H9 (cell line): Measurements from ENCODE around the gene F12. TPM values are rescaled to one million over a fixed set of nuclear protein-coding genes. Genes with fewer than 3 reads are reported as not detected.

Source experiments
- DNase-seq: peaks from one replicate; pipeline ENCODE4 v3.0.0-alpha.2; 2017
- H2AFZ ChIP-seq: one replicate; pipeline ENCODE4 v1.6.1; 2013; ENCODE audit warnings: mild to moderate bottlenecking, low read length, control low read depth, moderate library complexity
- H2AK5ac ChIP-seq: 2 replicates; pipeline ENCODE4 v1.6.1; 2013; ENCODE audit warnings: low read length, control low read depth, mixed read lengths; ENCODE audit not compliant: insufficient read length
- H2BK120ac ChIP-seq: one replicate; pipeline ENCODE4 v1.6.1; 2013; ENCODE audit warnings: low read depth, mild to moderate bottlenecking, low read length, control low read depth, inconsistent platforms; ENCODE audit not compliant: poor library complexity, severe bottlenecking
- H2BK12ac ChIP-seq: 2 replicates; pipeline ENCODE4 v1.6.1; 2013; ENCODE audit warnings: low read length, control low read depth, mixed read lengths, low read depth; ENCODE audit not compliant: insufficient read length
- H2BK15ac ChIP-seq: 2 replicates; pipeline ENCODE4 v1.6.1; 2013; ENCODE audit warnings: low read depth, low read length, control low read depth
- H2BK20ac ChIP-seq: one replicate; pipeline ENCODE4 v1.6.1; 2013; ENCODE audit warnings: low read depth, mild to moderate bottlenecking, low read length, control low read depth, inconsistent platforms; ENCODE audit not compliant: poor library complexity, severe bottlenecking
- H2BK5ac ChIP-seq: 2 replicates; pipeline ENCODE4 v1.6.1; 2013; ENCODE audit warnings: low read length, control low read depth, mixed read lengths; ENCODE audit not compliant: insufficient read length
- H3K14ac ChIP-seq: 2 replicates; pipeline ENCODE4 v1.6.1; 2013; ENCODE audit warnings: low read length, control low read depth; ENCODE audit not compliant: insufficient read depth
- H3K18ac ChIP-seq: 2 replicates; pipeline ENCODE4 v1.6.1; 2013; ENCODE audit warnings: low read depth, mild to moderate bottlenecking, mixed read lengths, low read length, control low read depth; ENCODE audit not compliant: insufficient read length
- H3K23ac ChIP-seq: 2 replicates; pipeline ENCODE4 v1.6.1; 2013; ENCODE audit warnings: low read length, control low read depth, mixed read lengths, low read depth; ENCODE audit not compliant: insufficient read length
- H3K23me2 ChIP-seq: 2 replicates; pipeline ENCODE4 v1.6.1; 2013; ENCODE audit warnings: low read depth, mild to moderate bottlenecking, mixed read lengths, low read length, control low read depth; ENCODE audit not compliant: insufficient read length, poor library complexity, severe bottlenecking
- H3K27ac ChIP-seq: 2 replicates; pipeline ENCODE4 v1.5.1; 2013; ENCODE audit warnings: low read length, control low read depth, mixed read lengths, low read depth; ENCODE audit not compliant: insufficient read length
- H3K27me3 ChIP-seq: 2 replicates; pipeline ENCODE4 v1.6.1; 2013; ENCODE audit warnings: low read length, control low read depth, inconsistent platforms; ENCODE audit not compliant: insufficient read depth
- H3K4ac ChIP-seq: 2 replicates; pipeline ENCODE4 v1.6.1; 2013; ENCODE audit warnings: low read depth, mild to moderate bottlenecking, control low read depth, inconsistent platforms, low read length, moderate library complexity
- H3K4me1 ChIP-seq: 2 replicates; pipeline ENCODE4 v1.6.1; 2013; ENCODE audit warnings: low read length, control low read depth, inconsistent platforms; ENCODE audit not compliant: insufficient read depth
- H3K4me2 ChIP-seq: 2 replicates; pipeline ENCODE4 v1.6.1; 2013; ENCODE audit warnings: low read length, control low read depth, mixed read lengths; ENCODE audit not compliant: insufficient read length, insufficient read depth
- H3K56ac ChIP-seq: 2 replicates; pipeline ENCODE4 v1.6.1; 2013; ENCODE audit warnings: low read depth, mild to moderate bottlenecking, mixed read lengths, low read length, control low read depth; ENCODE audit not compliant: insufficient read length
- H3K79me1 ChIP-seq: 2 replicates; pipeline ENCODE4 v1.6.1; 2013; ENCODE audit warnings: low read depth, mild to moderate bottlenecking, moderate library complexity, low read length, control low read depth, inconsistent platforms; ENCODE audit not compliant: insufficient read depth, poor library complexity, severe bottlenecking
- H3K79me2 ChIP-seq: 2 replicates; pipeline ENCODE4 v1.6.1; 2013; ENCODE audit warnings: low read length, control low read depth, inconsistent platforms; ENCODE audit not compliant: insufficient read depth
- H3K9ac ChIP-seq: 2 replicates; pipeline ENCODE4 v1.6.1; 2013; ENCODE audit warnings: low read length, control low read depth, mixed read lengths; ENCODE audit not compliant: insufficient read length; ENCODE audit errors: extremely low read depth
- H3K9me3 ChIP-seq: one replicate; pipeline ENCODE4 v1.6.1; 2013; ENCODE audit warnings: low read depth, low read length, inconsistent platforms; ENCODE audit not compliant: control insufficient read depth
- H3T11ph ChIP-seq: one replicate; pipeline ENCODE4 v1.6.1; 2013; ENCODE audit warnings: mild to moderate bottlenecking, low read length, control low read depth, inconsistent platforms
- H4K20me1 ChIP-seq: one replicate; pipeline ENCODE4 v1.6.1; 2013; ENCODE audit not compliant: control insufficient read depth, insufficient read length, insufficient read depth
- H4K5ac ChIP-seq: 2 replicates; pipeline ENCODE4 v1.6.1; 2013; ENCODE audit warnings: low read depth, mild to moderate bottlenecking, mixed read lengths, low read length, control low read depth; ENCODE audit not compliant: insufficient read length
- H4K8ac ChIP-seq: replicated peaks from 2 replicates; pipeline ENCODE4 v1.6.1; 2013; ENCODE audit warnings: low read length, control low read depth, mixed read lengths, low read depth; ENCODE audit not compliant: insufficient read length
- H4K91ac ChIP-seq: 2 replicates; pipeline ENCODE4 v1.6.1; 2013; ENCODE audit warnings: low read depth, mild to moderate bottlenecking, moderate library complexity, mixed read lengths, low read length, control low read depth; ENCODE audit not compliant: insufficient read length
- H3K27ac Mint-ChIP-seq, 3 experiments: 2 replicates in 2 of 3; 3 replicates in 1 of 3; pipeline ENCODE4 v1.8.0; 2020 to 2021; ENCODE audit warnings: mixed read lengths in 3 of 3, mild to moderate bottlenecking in 1 of 3, moderate library complexity in 1 of 3
- H3K27me3 Mint-ChIP-seq: 2 replicates; pipeline ENCODE4 v1.8.0; 2021; ENCODE audit warnings: low read depth, mild to moderate bottlenecking, moderate library complexity, mixed read lengths
- H3K36me3 Mint-ChIP-seq, 3 experiments: 2 replicates in 2 of 3; 3 replicates in 1 of 3; pipeline ENCODE4 v1.8.0; 2020 to 2021; ENCODE audit warnings: low read depth in 3 of 3, mixed read lengths in 3 of 3; ENCODE audit not compliant: insufficient read depth in 1 of 3
- H3K4me1 Mint-ChIP-seq, 2 experiments: 2 replicates each; pipeline ENCODE4 v1.8.0; 2020; ENCODE audit warnings: mixed read lengths in 2 of 2
- H3K4me3 Mint-ChIP-seq, 2 experiments: 2 replicates in 1 of 2; 3 replicates in 1 of 2; pipeline ENCODE4 v1.8.0; 2020 to 2021; ENCODE audit warnings: mild to moderate bottlenecking in 2 of 2, mixed read lengths in 2 of 2, moderate library complexity in 1 of 2
- H3K9me3 Mint-ChIP-seq, 2 experiments: 2 replicates in 1 of 2; 3 replicates in 1 of 2; pipeline ENCODE4 v1.8.0; 2020; ENCODE audit warnings: mild to moderate bottlenecking in 2 of 2, mixed read lengths in 2 of 2, moderate library complexity in 1 of 2
- CTCF ChIP-seq: fragments of 200-600 bp; sonication (generic); conservative IDR thresholded peaks from 3 replicates; pipeline ENCODE4 v1.8.0; 2021; ENCODE audit warnings: antibody characterized with exemption, mild to moderate bottlenecking
- WGBS: extraction: QIAGEN DNeasy Blood & Tissue Kit; methylation state at CpG from one replicate; pipeline ENCODE4 v1.1.7; 2013; ENCODE audit warnings: missing lambda C conversion rate, low lambda C conversion rate, mixed read lengths; ENCODE audit not compliant: insufficient read length; ENCODE audit errors: extremely low coverage; 5-methylcytosine and 5-hydroxymethylcytosine counted together
- total RNA-seq: library from RNA; stranded (reverse); gene quantifications from 2 replicates; pipeline ENCODE4 v1.2.1, GENCODE V29; 2021

F12 gene
- total RNA-seq, 1 experiment from 2014 or later: 3.5 TPM

GRCh38 chr5:177396807-177397206 is 12.6 kb downstream of the F12 start:
- no peak overlapping the region for H2BK20ac ChIP-seq
- no peak overlapping the region for H3K4me3 Mint-ChIP-seq
- no peak overlapping the region for H3K27ac Mint-ChIP-seq

More at GRCh38 chr5:177396807-177397206, 12.6 kb downstream of the F12 start:
- Histone ChIP-seq H2AFZ (no peak overlapping the region), H2BK5ac (no peak overlapping the region), H2AK5ac (no peak overlapping the region), H4K8ac (no peak overlapping the region), H3K27ac (no peak overlapping the region), H2BK12ac (no peak overlapping the region), H3K18ac (no peak overlapping the region), H3K23ac (no peak overlapping the region), H3K27me3 (no peaks in the 10 kb centered on the region; the same call in 1 of the 2 replicates), H4K91ac (no peak overlapping the region), H2BK120ac (no peak overlapping the region), H3K4ac (no peak overlapping the region), H4K20me1 (no peaks in the 10 kb centered on the region), H4K5ac (no peak overlapping the region), H3K4me1 (no peaks in the 10 kb centered on the region; the same call in 1 of the 2 replicates), H3K79me1 (no peaks in the 10 kb centered on the region), H3K79me2 (no peaks in the 10 kb centered on the region), H3K4me2 (no peak overlapping the region), H3K14ac (no peak overlapping the region), H2BK15ac (no peak overlapping the region), H3K9ac (no peak overlapping the region), H3K9me3 (no peaks in the 10 kb centered on the region), H3T11ph (no peak overlapping the region), H3K56ac (no peak overlapping the region), H3K23me2 (no peaks in the 10 kb centered on the region)
- Mint-ChIP-seq H3K9me3 (no peaks in the 10 kb centered on the region), H3K27me3 (peaks cover 37% of the 10 kb centered on the region), H3K4me1 (peaks cover 10 to 17% of the 10 kb centered on the region in 2 experiments), H3K36me3 (no peaks in the 10 kb centered on the region)
- no peak for DNase-seq
- WGBS: no CpG with 5 or more reads among the region's 10 CpGs
- TF ChIP-seq CTCF: no peak
